Left ventricle myocardium inferior (tissue), 1 donor: Measurements from ENCODE around the gene PRELID1. TPM values are rescaled to one million over a fixed set of nuclear protein-coding genes. Genes with fewer than 3 reads are reported as not detected.

Experiments used
- DNase-seq: peaks from one replicate; pipeline ENCODE4 v3.0.0-alpha.2; 2020
- H3K27ac ChIP-seq: fragments of 200-600 bp; replicated peaks from 2 replicates; pipeline ENCODE4 v1.8.0; 2021
- H3K27me3 ChIP-seq: fragments of 200-600 bp; 2 replicates; pipeline ENCODE4 v1.8.0; 2021; ENCODE audit warnings: low read depth
- H3K36me3 ChIP-seq: fragments of 200-600 bp; 2 replicates; pipeline ENCODE4 v1.8.0; 2021
- H3K4me1 ChIP-seq: fragments of 200-600 bp; 2 replicates; pipeline ENCODE4 v1.8.0; 2021
- H3K4me3 ChIP-seq: fragments of 200-600 bp; 2 replicates; pipeline ENCODE4 v1.8.0; 2021; ENCODE audit warnings: mild to moderate bottlenecking, moderate library complexity
- H3K9me3 ChIP-seq: fragments of 200-600 bp; replicated peaks from 2 replicates; pipeline ENCODE4 v1.8.0; 2021
- intact Hi-C: fragments of 100-400 bp; cut with micrococcal nuclease; formaldehyde crosslinking; loops from one replicate; pipeline ENCODE4 v1.11.0; 2022
- total RNA-seq: library from RNA; stranded (reverse); fragmentation: NEBNext Ultra II Directional; extraction: Animal tissue kit (Norgen Biotek cat#: 25700); gene quantifications from one replicate; pipeline ENCODE4 v1.2.1, GENCODE V29; 2021
- TF ChIP-seq, protein P1 (sequence below): fragments of 200-600 bp; IDR thresholded peaks from 2 replicates; pipeline ENCODE4 v1.8.0; 2021; ENCODE audit warnings: antibody characterized with exemption, mild to moderate bottlenecking, borderline replicate concordance
- donor health status: DM: no; HTN: yes; CAD: no; lungs with severe emphysema.

The PRELID1 gene
- total RNA-seq, 1 donor from 2014 or later: 40.0 TPM

DNA sequence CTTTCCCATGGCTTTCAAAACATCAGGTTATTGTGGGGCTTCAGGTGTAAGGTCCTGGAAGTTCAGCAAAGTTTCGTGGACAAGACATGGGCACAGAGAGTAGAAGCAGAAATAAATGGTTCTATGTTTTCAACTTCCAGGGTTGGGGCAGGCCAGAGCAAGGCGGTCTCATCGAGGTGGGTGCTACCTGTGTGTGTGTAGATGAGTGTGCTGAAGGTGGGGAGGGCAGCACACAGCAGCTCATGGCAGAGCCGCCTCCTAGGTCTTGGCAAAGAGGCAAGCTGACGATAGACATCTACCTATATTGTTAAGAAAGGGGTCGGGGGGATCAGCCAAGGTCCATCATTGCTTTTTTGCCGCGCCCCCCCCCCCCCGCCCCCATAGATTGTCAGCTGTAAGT is 3.9 kb upstream of the PRELID1 start:
- Histone ChIP-seq H3K27ac (peak overlapping the region; percentile 77), H3K27me3 (no peaks in the 10 kb centered on the region), H3K4me3 (peak overlapping the region; percentile 9), H3K4me1 (peaks cover 81% of the 10 kb centered on the region), H3K9me3 (no peaks in the 10 kb centered on the region), H3K36me3 (peaks cover 26% of the 10 kb centered on the region)
- TF ChIP-seq, protein P1, sequence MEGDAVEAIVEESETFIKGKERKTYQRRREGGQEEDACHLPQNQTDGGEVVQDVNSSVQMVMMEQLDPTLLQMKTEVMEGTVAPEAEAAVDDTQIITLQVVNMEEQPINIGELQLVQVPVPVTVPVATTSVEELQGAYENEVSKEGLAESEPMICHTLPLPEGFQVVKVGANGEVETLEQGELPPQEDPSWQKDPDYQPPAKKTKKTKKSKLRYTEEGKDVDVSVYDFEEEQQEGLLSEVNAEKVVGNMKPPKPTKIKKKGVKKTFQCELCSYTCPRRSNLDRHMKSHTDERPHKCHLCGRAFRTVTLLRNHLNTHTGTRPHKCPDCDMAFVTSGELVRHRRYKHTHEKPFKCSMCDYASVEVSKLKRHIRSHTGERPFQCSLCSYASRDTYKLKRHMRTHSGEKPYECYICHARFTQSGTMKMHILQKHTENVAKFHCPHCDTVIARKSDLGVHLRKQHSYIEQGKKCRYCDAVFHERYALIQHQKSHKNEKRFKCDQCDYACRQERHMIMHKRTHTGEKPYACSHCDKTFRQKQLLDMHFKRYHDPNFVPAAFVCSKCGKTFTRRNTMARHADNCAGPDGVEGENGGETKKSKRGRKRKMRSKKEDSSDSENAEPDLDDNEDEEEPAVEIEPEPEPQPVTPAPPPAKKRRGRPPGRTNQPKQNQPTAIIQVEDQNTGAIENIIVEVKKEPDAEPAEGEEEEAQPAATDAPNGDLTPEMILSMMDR: no peak
- no peak for DNase-seq
- intact Hi-C loops: no loop called here

DNA sequence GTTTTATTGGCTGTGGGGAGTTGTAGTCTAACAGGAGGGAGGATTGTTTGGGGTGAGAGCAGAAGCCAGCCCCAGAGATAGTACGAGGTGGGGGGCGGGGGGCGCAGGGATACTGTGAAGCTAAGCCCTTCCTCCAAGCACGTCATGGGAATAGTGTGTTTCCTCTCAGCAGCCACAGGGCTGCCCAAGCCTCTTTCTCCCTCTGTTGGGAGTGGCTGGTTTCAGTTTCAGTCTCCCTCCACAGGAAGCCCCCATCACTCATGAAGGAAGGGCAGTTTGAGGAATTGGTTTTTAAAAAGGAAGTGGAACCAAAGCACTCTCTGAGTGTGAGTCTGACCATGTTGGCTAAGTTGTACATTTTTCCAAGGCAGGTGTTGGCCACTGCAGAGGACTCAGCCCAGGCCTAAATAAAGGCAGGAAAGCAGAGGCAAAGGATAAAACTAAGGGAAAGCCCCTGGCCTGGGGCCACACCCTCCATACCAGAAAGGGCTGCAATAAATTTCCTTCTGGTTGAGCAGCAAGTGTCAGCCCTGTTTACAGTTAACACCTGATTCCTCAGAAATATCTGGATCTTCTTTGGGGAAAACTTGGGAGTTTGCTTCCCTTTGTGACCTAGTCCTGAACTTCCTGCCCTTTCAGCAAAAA is 3.2 kb upstream of the PRELID1 start:
- TF ChIP-seq, protein P1: no peak
- Histone ChIP-seq H3K9me3 (no peaks in the 10 kb centered on the region), H3K4me3 (peak overlapping the region; percentile 9), H3K4me1 (peaks cover 81% of the 10 kb centered on the region), H3K36me3 (peaks cover 25% of the 10 kb centered on the region), H3K27me3 (no peaks in the 10 kb centered on the region), H3K27ac (peak overlapping the region; percentile 77)
- intact Hi-C loops: no loop called here
- DNase-seq: peak; percentile 48

DNA sequence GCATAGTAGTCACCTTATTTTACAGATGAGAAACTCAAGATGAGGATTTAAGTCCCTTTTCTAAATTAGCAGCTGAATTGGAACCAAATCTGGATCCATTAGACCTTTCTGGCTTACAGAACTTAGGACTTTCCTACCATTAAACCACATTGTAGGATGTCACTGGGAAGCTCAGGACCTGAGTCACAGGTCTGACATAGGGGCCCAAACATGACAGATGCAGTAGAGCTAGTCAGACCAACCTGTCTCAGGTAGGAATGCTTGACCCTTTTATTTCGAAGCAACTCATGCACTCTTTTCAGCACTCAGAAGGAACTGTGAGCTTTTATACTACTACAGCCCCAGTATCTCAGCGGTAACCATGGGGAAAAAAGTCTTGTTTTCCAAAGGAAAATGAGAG is 2.6 kb upstream of the PRELID1 start:
- Histone ChIP-seq H3K4me1 (peaks cover 78% of the 10 kb centered on the region), H3K27ac (peak overlapping the region; percentile 77), H3K36me3 (peaks cover 25% of the 10 kb centered on the region), H3K9me3 (no peaks in the 10 kb centered on the region), H3K4me3 (no peak overlapping the region), H3K27me3 (no peaks in the 10 kb centered on the region)
- TF ChIP-seq, protein P1: no peak
- DNase-seq: no peak
- intact Hi-C loops: no loop called here

DNA sequence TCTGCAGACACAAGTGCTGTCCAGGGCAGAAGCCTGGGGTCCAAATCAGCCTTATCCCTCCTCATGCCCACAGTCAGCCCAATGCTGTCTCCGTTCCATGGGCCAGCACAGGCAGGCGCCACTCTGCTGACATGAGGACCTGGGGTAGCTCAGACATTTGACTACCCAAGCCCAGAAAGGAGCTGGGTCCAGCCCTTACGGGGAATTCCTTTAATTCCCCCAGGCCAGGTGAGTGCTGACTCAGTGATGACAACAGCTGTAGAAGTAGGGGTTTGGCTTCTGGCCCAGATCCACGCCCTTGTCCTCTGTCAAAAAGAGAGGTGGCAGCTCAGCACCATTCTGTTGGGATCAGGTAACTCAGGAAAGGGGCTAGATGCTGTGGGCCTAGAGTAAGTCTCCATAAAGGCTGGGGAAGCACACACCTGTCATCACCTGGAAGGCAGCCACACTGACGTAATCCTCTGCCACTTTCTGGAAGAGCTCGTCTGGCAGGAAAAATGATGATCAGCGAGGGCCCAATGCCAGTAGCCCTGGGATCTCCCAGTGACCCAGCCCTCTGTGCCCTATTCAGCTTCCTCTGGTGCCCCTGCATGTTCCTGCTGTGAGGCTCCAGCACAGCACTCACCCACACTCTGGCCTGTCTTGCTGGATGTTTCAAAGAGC is 2.0 kb upstream of the PRELID1 start:
- TF ChIP-seq, protein P1: no peak
- H3K4me1 ChIP-seq: peaks cover 71% of the 10 kb centered on the region
- intact Hi-C loops: no loop called here
- H3K4me3 ChIP-seq: peak overlapping the region; percentile 97
- H3K27ac ChIP-seq: peak overlapping the region; percentile 77
- H3K9me3 ChIP-seq: no peaks in the 10 kb centered on the region
- H3K27me3 ChIP-seq: no peaks in the 10 kb centered on the region
- peaks cover 28% of the 10 kb centered on the region for H3K36me3 ChIP-seq
- no peak for DNase-seq

DNA sequence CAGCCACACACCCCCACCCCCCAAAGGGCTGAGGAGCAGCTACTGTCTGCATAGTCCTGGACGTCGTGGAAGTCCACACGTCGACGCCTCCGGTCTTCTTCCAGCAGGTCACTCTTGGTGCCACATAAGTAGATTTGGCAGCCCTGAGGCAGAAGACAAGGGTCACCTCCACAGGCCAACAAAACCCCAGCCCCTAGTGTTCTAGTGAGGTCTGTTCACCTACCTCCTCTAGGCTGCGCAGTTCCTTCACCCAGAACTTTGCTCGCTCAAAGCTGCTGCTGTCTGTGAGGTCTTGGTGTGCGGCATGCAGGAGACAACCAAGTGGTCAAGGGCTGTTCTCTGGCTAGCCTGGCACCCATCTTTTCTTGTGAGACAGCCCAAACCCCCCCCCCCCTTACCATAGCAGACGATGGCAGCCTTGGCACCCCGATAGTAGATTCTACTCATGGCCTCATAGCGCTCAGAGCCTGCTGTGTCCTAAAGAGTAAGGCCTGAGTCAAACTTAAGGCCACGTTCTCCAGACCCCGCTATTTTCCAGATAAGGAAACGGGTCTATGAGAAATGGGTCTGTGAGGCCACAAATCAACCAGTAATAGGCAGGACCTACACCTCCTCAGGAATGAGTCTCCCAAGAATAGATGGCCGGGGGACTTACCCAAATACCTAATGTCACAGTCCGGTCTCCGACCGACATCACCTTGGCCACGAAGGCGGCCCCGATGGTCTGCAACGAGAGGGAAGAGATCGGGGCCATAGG is 1.1 kb upstream of the PRELID1 start:
- H3K4me1 ChIP-seq: peaks cover 65% of the 10 kb centered on the region
- H3K9me3 ChIP-seq: no peaks in the 10 kb centered on the region
- TF ChIP-seq, protein P1: no peak
- peaks cover 34% of the 10 kb centered on the region for H3K36me3 ChIP-seq
- intact Hi-C loops: no loop called here
- peak overlapping the region; percentile 93 for H3K27ac ChIP-seq
- DNase-seq: no peak
- H3K4me3 ChIP-seq: peak overlapping the region; percentile 97
- no peaks in the 10 kb centered on the region for H3K27me3 ChIP-seq
